ENCODE data around the gene CBLB. TPM values are rescaled to one million over a fixed set of nuclear protein-coding genes. Genes with fewer than 3 reads are reported as not detected.

CBLB gene
- total and polyA plus RNA-seq, 2 of the 4 experiments (the other 2 are of a cell fraction) = 10.1 to 20.1 TPM

DNA sequence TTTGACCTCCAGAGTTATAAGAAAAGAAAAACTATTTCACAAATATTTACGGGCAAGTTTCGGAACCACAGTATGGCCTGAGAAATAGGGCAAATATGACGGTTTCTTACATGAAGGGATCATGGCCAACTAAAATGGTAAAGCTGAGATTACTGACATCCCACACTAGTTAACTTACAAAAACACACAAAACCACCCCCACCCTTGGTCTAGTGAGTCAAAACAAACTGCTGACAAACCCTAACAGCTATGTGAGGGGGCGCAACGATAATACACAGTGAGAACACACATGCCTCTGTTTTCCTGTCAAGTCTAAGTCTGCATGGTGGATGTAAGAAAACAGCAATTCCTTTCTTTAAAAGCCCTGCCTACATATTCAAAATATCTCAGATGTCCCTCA is 32.3 kb downstream of the CBLB start (continued):
- TF ChIP-seq POLR2A (IDR thresholded peaks at IDR 0.05; ENCODE audit: low read depth, low read length) = no peak
- TF ChIP-seq RAD21 (IDR thresholded peaks at IDR 0.05; ENCODE audit: low read length) = no peak
- no peak for TF ChIP-seq RFX5 (IDR thresholded peaks at IDR 0.05; ENCODE audit: low read depth, low read length)
- TF ChIP-seq CEBPB (IDR thresholded peaks at IDR 0.05; ENCODE audit: low read depth, low read length) = no peak

DNA sequence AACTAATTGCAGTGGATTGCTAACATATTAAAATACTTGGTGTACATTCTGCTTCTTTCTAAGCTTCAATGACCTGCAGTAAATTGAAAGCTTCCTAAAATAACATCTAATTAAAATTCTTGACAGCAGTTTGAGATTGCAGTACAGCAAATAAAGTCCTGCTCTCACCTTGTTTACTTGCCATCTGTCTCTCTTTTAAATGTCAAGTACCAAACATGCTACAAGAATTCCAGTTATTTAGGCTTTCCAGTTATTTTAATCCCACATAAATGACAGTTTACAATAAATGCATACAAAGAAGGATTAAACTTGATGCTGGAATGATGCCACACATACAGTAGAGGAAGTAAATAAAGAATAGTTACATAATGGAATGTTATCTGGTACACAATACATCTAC is 33.2 kb downstream of the CBLB start:
- no peaks in the 10 kb centered on the region for H3K36me3 ChIP-seq (ENCODE audit: control insufficient read depth, insufficient read depth, low read length)
- H4K5ac ChIP-seq (ENCODE audit: low read depth, low read length) = no peak overlapping the region
- H3K4me3 ChIP-seq (ENCODE audit: insufficient read depth, low read depth, low read length) = no peak overlapping the region
- in situ Hi-C loops (cut with MboI; ENCODE audit: low sequenced_read_pairs) = no loop called here
- dilution Hi-C loops (cut with HindIII; ENCODE audit: low sequenced_read_pairs, unreplicated experiment) = no loop called here
- H3K79me1 ChIP-seq (ENCODE audit: low read depth in 1 of 2, low read length in 2 of 2) = peaks cover 2 to 21% of the 10 kb centered on the region in 2 experiments; a peak in 2 of 4 replicates
- H3K4me2 ChIP-seq (ENCODE audit: low read depth, low read length) = peak overlapping the region; percentile 48
- H2BK20ac ChIP-seq (ENCODE audit: low read depth, low read length) = peak overlapping the region; percentile 63; the same call in 1 of the 2 replicates
- H3K4ac ChIP-seq (ENCODE audit: low read depth, low read length) = peak overlapping the region; percentile 50; the same call in 1 of the 2 replicates
- H2AK9ac ChIP-seq (replicated peaks; ENCODE audit: low read depth, low read length, poor library complexity) = no peak overlapping the region
- H3K4me1 ChIP-seq (ENCODE audit: control insufficient read depth, insufficient read depth, low read length) = peaks cover 7% of the 10 kb centered on the region
- DNase-seq (no peak), ATAC-seq (ENCODE audit: low read depth) (no peak)
- no peak overlapping the region for H4K8ac ChIP-seq (ENCODE audit: low read depth in 2 of 2, low read length in 2 of 2)
- no peak overlapping the region for H2BK120ac ChIP-seq (ENCODE audit: low read depth, low read length)
- H2AFZ ChIP-seq (replicated peaks; ENCODE audit: low read length, poor library complexity) = no peak overlapping the region
- H3K23ac ChIP-seq (ENCODE audit: low read depth, low read length) = peak overlapping the region; percentile 40; the same call in 1 of the 2 replicates
- no peak overlapping the region for H4K91ac ChIP-seq (ENCODE audit: insufficient read depth, low read depth, low read length)
- H3K9me3 ChIP-seq (ENCODE audit: control insufficient read depth, insufficient read depth, low read length) = no peaks in the 10 kb centered on the region
- ChIA-PET POLR2A (ENCODE audit: unreplicated experiment) (no interaction called here), CTCF (interaction anchor here (0.5 kb wide), 1 partner anchor 10 kb away, joined by 3 read pairs; no protein-coding TSS in a partner anchor)
- intact Hi-C loops (cut with micrococcal nuclease) = loop anchor here (10.0 kb wide), 1 partner anchor 281 kb away; no protein-coding TSS in a partner anchor
- H3K9ac ChIP-seq (ENCODE audit: low read depth, low read length) = no peak overlapping the region
- H2BK15ac ChIP-seq (ENCODE audit: low read depth, low read length) = no peak overlapping the region
- H3K27ac ChIP-seq (ENCODE audit: insufficient read depth, low read length) = no peak overlapping the region
- H3K9me1 ChIP-seq (ENCODE audit: insufficient read depth, low read length) = no peaks in the 10 kb centered on the region
- BruUV-seq (replicated peaks) = no TSS peak
- H3K56ac ChIP-seq (ENCODE audit: extremely low read depth, insufficient read depth, low read length) = no peak overlapping the region
- H2AK5ac ChIP-seq (ENCODE audit: low read depth, low read length) = no peak overlapping the region
- 0 out of 2 replicates have a peak, but pooled peaks cover 3% of the 10 kb centered on the region for H4K20me1 ChIP-seq (ENCODE audit: insufficient read depth, low read length)
- H3K18ac ChIP-seq (ENCODE audit: low read depth, low read length) = no peak overlapping the region
- no peaks in the 10 kb centered on the region for H3K27me3 ChIP-seq (ENCODE audit: control insufficient read depth, insufficient read depth, low read length)
- H2BK5ac ChIP-seq (ENCODE audit: low read depth, low read length, poor library complexity, severe bottlenecking) = peak overlapping the region; percentile 72
- no peak overlapping the region for H3K14ac ChIP-seq (replicated peaks; ENCODE audit: low read depth, low read length)
- TF ChIP-seq RCOR1 (IDR thresholded peaks at IDR 0.05; ENCODE audit: insufficient replicate concordance, low read length) (no peak), FOS (IDR thresholded peaks at IDR 0.05; ENCODE audit: low read depth, low read length) (no peak), CHD1 (IDR thresholded peaks at IDR 0.05; ENCODE audit: low read depth, low read length) (no peak), CEBPB (IDR thresholded peaks at IDR 0.05; ENCODE audit: low read depth, low read length) (no peak), MAFK (IDR thresholded peaks at IDR 0.05; ENCODE audit: low read depth, low read length) (no peak), SMC3 (IDR thresholded peaks at IDR 0.05; ENCODE audit: low read depth, low read length) (no peak), MXI1 (IDR thresholded peaks at IDR 0.05; ENCODE audit: borderline replicate concordance, low read depth, low read length) (no peak), NFE2L2 (IDR thresholded peaks at IDR 0.05; ENCODE audit: low read depth, low read length) (no peak), RFX5 (IDR thresholded peaks at IDR 0.05; ENCODE audit: low read depth, low read length) (no peak), MAZ (IDR thresholded peaks at IDR 0.05; ENCODE audit: borderline replicate concordance, low read depth, low read length) (no peak), BHLHE40 (IDR thresholded peaks at IDR 0.05; ENCODE audit: low read depth, low read length) (no peak), POLR2A (IDR thresholded peaks at IDR 0.05; ENCODE audit: low read depth, low read length) (no peak), RAD21 (IDR thresholded peaks at IDR 0.05; ENCODE audit: low read length) (no peak)
- TF ChIP-seq, protein P1, sequence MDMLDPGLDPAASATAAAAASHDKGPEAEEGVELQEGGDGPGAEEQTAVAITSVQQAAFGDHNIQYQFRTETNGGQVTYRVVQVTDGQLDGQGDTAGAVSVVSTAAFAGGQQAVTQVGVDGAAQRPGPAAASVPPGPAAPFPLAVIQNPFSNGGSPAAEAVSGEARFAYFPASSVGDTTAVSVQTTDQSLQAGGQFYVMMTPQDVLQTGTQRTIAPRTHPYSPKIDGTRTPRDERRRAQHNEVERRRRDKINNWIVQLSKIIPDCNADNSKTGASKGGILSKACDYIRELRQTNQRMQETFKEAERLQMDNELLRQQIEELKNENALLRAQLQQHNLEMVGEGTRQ (IDR thresholded peaks at IDR 0.05; ENCODE audit: low read depth, low read length) = no peak
- TF ChIP-seq, protein P2, sequence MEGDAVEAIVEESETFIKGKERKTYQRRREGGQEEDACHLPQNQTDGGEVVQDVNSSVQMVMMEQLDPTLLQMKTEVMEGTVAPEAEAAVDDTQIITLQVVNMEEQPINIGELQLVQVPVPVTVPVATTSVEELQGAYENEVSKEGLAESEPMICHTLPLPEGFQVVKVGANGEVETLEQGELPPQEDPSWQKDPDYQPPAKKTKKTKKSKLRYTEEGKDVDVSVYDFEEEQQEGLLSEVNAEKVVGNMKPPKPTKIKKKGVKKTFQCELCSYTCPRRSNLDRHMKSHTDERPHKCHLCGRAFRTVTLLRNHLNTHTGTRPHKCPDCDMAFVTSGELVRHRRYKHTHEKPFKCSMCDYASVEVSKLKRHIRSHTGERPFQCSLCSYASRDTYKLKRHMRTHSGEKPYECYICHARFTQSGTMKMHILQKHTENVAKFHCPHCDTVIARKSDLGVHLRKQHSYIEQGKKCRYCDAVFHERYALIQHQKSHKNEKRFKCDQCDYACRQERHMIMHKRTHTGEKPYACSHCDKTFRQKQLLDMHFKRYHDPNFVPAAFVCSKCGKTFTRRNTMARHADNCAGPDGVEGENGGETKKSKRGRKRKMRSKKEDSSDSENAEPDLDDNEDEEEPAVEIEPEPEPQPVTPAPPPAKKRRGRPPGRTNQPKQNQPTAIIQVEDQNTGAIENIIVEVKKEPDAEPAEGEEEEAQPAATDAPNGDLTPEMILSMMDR (conservative IDR thresholded peaks at IDR 0.05; ENCODE audit: low read depth, low read length) = no peak
